Thyroid gland (tissue), 4 donors: ENCODE results near the gene CSMD2.

Source experiments
- CTCF ChIP-seq, 6 experiments: fragments of 200-600 bp in 3 of 6; fragments of 450-650 bp in 3 of 6; sonication (generic) in 3 of 6; IDR thresholded peaks; one replicate each; pipeline ENCODE4 v1.5.1; 2016 to 2019; ENCODE audit warnings: antibody characterized with exemption in 6 of 6, mild to moderate bottlenecking in 2 of 6, inconsistent platforms in 1 of 6, moderate library complexity in 1 of 6
- POLR2A ChIP-seq, 2 donors: fragments of 450-650 bp; IDR thresholded peaks; one replicate each; pipeline ENCODE4 v1.6.1; 2017; ENCODE audit warnings: antibody characterized with exemption in 2 of 2, mild to moderate bottlenecking in 2 of 2, moderate library complexity in 1 of 2

GRCh38 chr1:34087986-34088385 lies 77.0 kb downstream of the CSMD2 start:
- TF ChIP-seq CTCF (IDR thresholded peaks at IDR 0.05) = no peak
- no peak for TF ChIP-seq POLR2A (IDR thresholded peaks at IDR 0.05)
